HepG2 (cell line): Measurements from ENCODE around the gene PMM2. TPM values are rescaled to one million over a fixed set of nuclear protein-coding genes. Genes with fewer than 3 reads are reported as not detected.
A peak's percentile ranks its signal among the peaks of the same experiment; 100 is the strongest.

Source experiments
- ATF5 ChIP-seq: sonication (generic); formaldehyde crosslinking; IDR thresholded peaks from 2 replicates; pipeline ENCODE4 v1.4.0; 2020; ENCODE audit warnings: mild to moderate bottlenecking, low read depth, missing genetic modification reagents
- ESRRA ChIP-seq: sonication (generic); formaldehyde crosslinking; IDR thresholded peaks from 2 replicates; pipeline ENCODE4 v1.5.1; 2020; ENCODE audit warnings: mild to moderate bottlenecking, low read depth, missing genetic modification reagents
- FOXK1 ChIP-seq: sonication (generic); formaldehyde crosslinking; IDR thresholded peaks from 2 replicates; pipeline ENCODE4 v1.4.0; 2020; ENCODE audit warnings: low read depth, missing genetic modification reagents, borderline replicate concordance
- GFI1 ChIP-seq: sonication (generic); formaldehyde crosslinking; IDR thresholded peaks from 2 replicates; pipeline ENCODE4 v1.5.0; 2020; ENCODE audit warnings: missing genetic modification reagents, mild to moderate bottlenecking, borderline replicate concordance
- HDAC6 ChIP-seq: fragments of 200-600 bp; sonication (generic); IDR thresholded peaks from 2 replicates; pipeline ENCODE4 v1.7.0; 2017; ENCODE audit warnings: mild to moderate bottlenecking, antibody characterized with exemption, low read length, low read depth
- KDM3A ChIP-seq: IDR thresholded peaks from 2 replicates; pipeline ENCODE4 v1.6.1; 2018; ENCODE audit warnings: low read depth, missing compliant biosample characterization
- KMT2A ChIP-seq: sonication (generic); formaldehyde crosslinking; IDR thresholded peaks from 2 replicates; pipeline ENCODE4 v1.4.0; 2020; ENCODE audit warnings: missing genetic modification reagents
- MIER2 ChIP-seq: IDR thresholded peaks from 2 replicates; pipeline ENCODE4 v1.6.1; 2016; ENCODE audit warnings: missing biosample characterization, missing genetic modification reagents
- NCOR1 ChIP-seq: fragments of 200-600 bp; sonication (generic); IDR thresholded peaks from 2 replicates; pipeline ENCODE4 v1.7.0; 2017; ENCODE audit warnings: antibody characterized with exemption, low read length, borderline replicate concordance
- NFIB ChIP-seq: sonication (generic); formaldehyde crosslinking; IDR thresholded peaks from 2 replicates; pipeline ENCODE4 v1.9.0; 2021; ENCODE audit warnings: missing genetic modification reagents, mild to moderate bottlenecking, borderline replicate concordance
- PHF20 ChIP-seq: sonication (generic); formaldehyde crosslinking; IDR thresholded peaks from 2 replicates; pipeline ENCODE4 v1.5.0; 2020; ENCODE audit warnings: mild to moderate bottlenecking, missing genetic modification reagents
- REPIN1 ChIP-seq: sonication (generic); formaldehyde crosslinking; IDR thresholded peaks from 2 replicates; pipeline ENCODE4 v1.8.0; 2022; ENCODE audit warnings: missing genetic modification reagents, low read depth, mild to moderate bottlenecking, borderline replicate concordance
- SATB2 ChIP-seq: sonication (generic); formaldehyde crosslinking; IDR thresholded peaks from 2 replicates; pipeline ENCODE4 v1.5.0; 2020; ENCODE audit warnings: missing genetic modification reagents
- TERF1 ChIP-seq: sonication (generic); formaldehyde crosslinking; IDR thresholded peaks from 2 replicates; pipeline ENCODE4 v1.8.0; 2022; ENCODE audit warnings: mild to moderate bottlenecking, missing genetic modification reagents, moderate library complexity
- ZMYM4 ChIP-seq: sonication (generic); formaldehyde crosslinking; IDR thresholded peaks from 2 replicates; pipeline ENCODE4 v1.8.1; 2023; ENCODE audit warnings: mild to moderate bottlenecking, missing genetic modification reagents
- ZNF337 ChIP-seq: sonication (generic); formaldehyde crosslinking; IDR thresholded peaks from 2 replicates; pipeline ENCODE4 v1.5.1; 2020; ENCODE audit warnings: missing genetic modification reagents, low read depth, mild to moderate bottlenecking, borderline replicate concordance
- ZNF503 ChIP-seq: sonication (generic); formaldehyde crosslinking; IDR thresholded peaks from 2 replicates; pipeline ENCODE4 v1.4.0; 2020; ENCODE audit warnings: missing genetic modification reagents
- ZNF576 ChIP-seq: sonication (generic); formaldehyde crosslinking; IDR thresholded peaks from 2 replicates; pipeline ENCODE4 v1.4.0; 2020; ENCODE audit warnings: mild to moderate bottlenecking, missing genetic modification reagents
- ZNF709 ChIP-seq: sonication (generic); formaldehyde crosslinking; IDR thresholded peaks from 2 replicates; pipeline ENCODE4 v1.5.0; 2020; ENCODE audit warnings: mild to moderate bottlenecking, missing genetic modification reagents
- ZNF816 ChIP-seq: sonication (generic); formaldehyde crosslinking; IDR thresholded peaks from 2 replicates; pipeline ENCODE4 v1.8.0; 2022; ENCODE audit warnings: missing genetic modification reagents, mild to moderate bottlenecking, borderline replicate concordance
- ZNF83 ChIP-seq: sonication (generic); formaldehyde crosslinking; IDR thresholded peaks from 2 replicates; pipeline ENCODE4 v1.4.0; 2020; ENCODE audit warnings: missing genetic modification reagents, mild to moderate bottlenecking, borderline replicate concordance
- ZSCAN30 ChIP-seq: sonication (generic); formaldehyde crosslinking; IDR thresholded peaks from 2 replicates; pipeline ENCODE4 v1.5.0; 2020; ENCODE audit warnings: mild to moderate bottlenecking, missing genetic modification reagents
- polyA plus RNA-seq, 8 experiments: library from polyadenylated mRNA; depleted of rRNA in 3 of 8; stranded (reverse) in 7 of 8; unstranded in 1 of 8; fragments of >200 nt; fragmentation: Illumina TruSeq in 4 of 8; extraction: Trizol in 4 of 8; gene quantifications; 2 replicates each; pipeline versions ENCODE4 v1.2.1 to v1.2.3, GENCODE V29; 2011 to 2016; ENCODE audit warnings: low read depth in 4 of 8, missing spikeins in 1 of 8, mixed read lengths in 1 of 8; ENCODE audit not compliant: insufficient read depth in 1 of 8
- total RNA-seq, 5 experiments: library from RNA; depleted of rRNA; stranded (reverse); fragments of >200 nt; fragmentation: Illumina TruSeq; extraction: Trizol; gene quantifications; 2 replicates each; pipeline ENCODE4 v1.2.3, GENCODE V29; 2016; ENCODE audit warnings: low read depth in 1 of 5
- TF ChIP-seq, protein P1 (sequence below): IDR thresholded peaks from 2 replicates; pipeline ENCODE4 v1.6.1; 2016; ENCODE audit warnings: missing genetic modification reagents, missing compliant biosample characterization
- TF ChIP-seq, protein P2 (sequence below): sonication (generic); formaldehyde crosslinking; IDR thresholded peaks from 2 replicates; pipeline ENCODE4 v1.5.1; 2020; ENCODE audit warnings: mild to moderate bottlenecking, missing genetic modification reagents, borderline replicate concordance

The PMM2 gene
- total and polyA plus RNA-seq, 2 of the 13 experiments (the other 11 are each of a cell fraction or from before 2014, with no cell fraction given): 52.2 to 93.7 TPM

DNA sequence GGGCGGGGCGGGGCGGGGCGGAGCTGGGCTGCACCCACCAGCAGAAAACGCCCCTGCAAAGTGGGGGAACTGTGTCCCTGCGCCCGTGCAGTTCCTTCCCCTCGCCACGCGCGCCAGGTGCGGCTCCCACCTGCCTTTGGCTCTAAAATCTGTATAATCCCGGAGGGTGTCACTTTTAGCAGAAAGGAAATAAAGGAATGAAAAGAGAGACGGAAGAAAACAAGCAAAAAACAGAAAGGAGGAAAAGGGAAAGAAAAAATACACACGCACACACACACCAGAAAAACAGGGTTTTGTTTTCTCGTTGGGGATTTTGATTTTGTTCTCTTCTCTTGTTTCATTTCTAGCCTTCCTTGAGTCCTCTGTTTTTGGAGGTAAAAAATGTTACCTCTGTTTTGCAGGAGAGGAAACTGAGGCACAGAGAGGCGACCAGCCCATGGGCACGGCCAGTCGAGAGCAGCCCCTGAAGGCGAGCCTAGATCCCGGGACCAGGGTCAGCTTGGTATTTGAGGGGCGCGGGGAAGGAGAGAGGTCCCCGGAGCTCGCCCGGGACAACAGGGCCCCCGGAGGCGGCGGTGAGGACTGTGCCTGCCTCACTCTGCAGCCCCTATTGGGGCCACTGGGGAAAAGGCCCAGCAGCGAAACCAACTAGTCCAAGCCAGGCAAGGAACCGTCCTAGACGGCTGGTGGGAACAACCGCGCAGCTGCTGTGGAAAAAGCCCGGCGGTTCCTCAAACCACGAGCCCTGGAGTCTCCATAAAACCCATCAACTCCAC lies 71.8 kb downstream of the PMM2 start (continued):
- TF ChIP-seq TERF1 (CRISPR knock-in tag): no peak
- no peak; the same call in 1 of the 2 replicates for TF ChIP-seq ZSCAN30 (CRISPR knock-in tag)
- no peak for TF ChIP-seq ESRRA (CRISPR knock-in tag)
- TF ChIP-seq ZNF576 (CRISPR knock-in tag): no peak
- no peak; the same call in 1 of the 2 replicates for TF ChIP-seq KMT2A (CRISPR knock-in tag)
- TF ChIP-seq PHF20 (CRISPR knock-in tag): no peak; the same call in 1 of the 2 replicates
- peak; percentile 74; the same call in 1 of the 2 replicates for TF ChIP-seq ZNF337
- peak; percentile 20; the same call in 1 of the 2 replicates for TF ChIP-seq REPIN1 (CRISPR knock-in tag)
- TF ChIP-seq ZNF83 (CRISPR knock-in tag): no peak
- TF ChIP-seq ZNF816 (CRISPR knock-in tag): peak; percentile 70
- TF ChIP-seq MIER2 (CRISPR knock-in tag): no peak
- TF ChIP-seq ZNF503 (CRISPR knock-in tag): no peak
- no peak for TF ChIP-seq FOXK1 (CRISPR knock-in tag)
- no peak; the same call in 1 of the 2 replicates for TF ChIP-seq ZNF709 (CRISPR knock-in tag)
- no peak for TF ChIP-seq HDAC6
- no peak for TF ChIP-seq GFI1 (CRISPR knock-in tag)
- TF ChIP-seq KDM3A (CRISPR knock-in tag): peak; percentile 39; the same call in 1 of the 2 replicates
- TF ChIP-seq, protein P1, sequence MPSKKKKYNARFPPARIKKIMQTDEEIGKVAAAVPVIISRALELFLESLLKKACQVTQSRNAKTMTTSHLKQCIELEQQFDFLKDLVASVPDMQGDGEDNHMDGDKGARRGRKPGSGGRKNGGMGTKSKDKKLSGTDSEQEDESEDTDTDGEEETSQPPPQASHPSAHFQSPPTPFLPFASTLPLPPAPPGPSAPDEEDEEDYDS (CRISPR knock-in tag): peak; percentile 72; the same call in 1 of the 2 replicates
- 0 out of 2 replicates have a peak, but pooled peaks have one; percentile 21 for TF ChIP-seq ATF5 (CRISPR knock-in tag)
- TF ChIP-seq SATB2 (CRISPR knock-in tag): 0 out of 2 replicates have a peak, but pooled peaks have one; percentile 16
- no peak; the same call in 1 of the 2 replicates for TF ChIP-seq ZMYM4 (CRISPR knock-in tag)
- TF ChIP-seq, protein P2, sequence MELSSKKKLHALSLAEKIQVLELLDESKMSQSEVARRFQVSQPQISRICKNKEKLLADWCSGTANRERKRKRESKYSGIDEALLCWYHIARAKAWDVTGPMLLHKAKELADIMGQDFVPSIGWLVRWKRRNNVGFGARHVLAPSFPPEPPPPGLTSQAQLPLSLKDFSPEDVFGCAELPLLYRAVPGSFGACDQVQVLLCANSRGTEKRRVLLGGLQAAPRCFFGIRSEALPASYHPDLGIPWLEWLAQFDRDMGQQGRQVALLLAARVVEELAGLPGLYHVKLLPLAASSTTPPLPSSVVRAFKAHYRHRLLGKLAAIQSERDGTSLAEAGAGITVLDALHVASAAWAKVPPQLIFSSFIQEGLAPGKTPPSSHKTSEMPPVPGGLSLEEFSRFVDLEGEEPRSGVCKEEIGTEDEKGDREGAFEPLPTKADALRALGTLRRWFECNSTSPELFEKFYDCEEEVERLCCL (CRISPR knock-in tag): no peak
- no peak for TF ChIP-seq NFIB (CRISPR knock-in tag)
- TF ChIP-seq NCOR1: no peak
